Testis (tissue), 3 donors: Measurements from ENCODE around the gene MAP1LC3A. TPM values are rescaled to one million over a fixed set of nuclear protein-coding genes. Genes with fewer than 3 reads are reported as not detected.

ENCODE experiments used
- DNase-seq: peaks from one replicate; pipeline ENCODE4 v3.0.0-alpha.2; 2019
- H3K27ac ChIP-seq, 2 donors: fragments of 200-600 bp; sonication (generic); one replicate each; pipeline ENCODE4 v1.5.1; 2019
- H3K27me3 ChIP-seq: fragments of 200-600 bp; sonication (generic); one replicate; pipeline ENCODE4 v1.5.1; 2019
- H3K36me3 ChIP-seq: fragments of 200-600 bp; sonication (generic); one replicate; pipeline ENCODE4 v1.5.1; 2017; ENCODE audit warnings: low read depth; ENCODE audit errors: missing control alignments
- H3K4me1 ChIP-seq: fragments of 200-600 bp; sonication (generic); one replicate; pipeline ENCODE4 v1.5.1; 2019
- H3K4me3 ChIP-seq, 2 donors: fragments of 200-600 bp; sonication (generic); one replicate each; pipeline ENCODE4 v1.5.1; 2017 to 2019
- H3K9me3 ChIP-seq: fragments of 200-600 bp; sonication (generic); one replicate; pipeline ENCODE4 v1.5.1; 2017
- POLR2A ChIP-seq: fragments of 450-650 bp; IDR thresholded peaks from one replicate; pipeline ENCODE4 v1.6.1; 2017; ENCODE audit warnings: antibody characterized with exemption, mild to moderate bottlenecking, moderate library complexity
- WGBS, 2 donors: methylation state at CpG; one replicate each; pipeline ENCODE4 v1.1.5; 2018; 5-methylcytosine and 5-hydroxymethylcytosine counted together
- intact Hi-C: fragments of 100-400 bp; cut with DNase I; formaldehyde crosslinking; loops from one replicate; pipeline ENCODE4 v1.15.1; 2023; ENCODE audit warnings: low total_unique reads
- polyA plus RNA-seq: library from polyadenylated mRNA; stranded (reverse); fragments of 350-450 nt; fragmentation: Illumina TruSeq; extraction: RNeasy Lipid Tissue Mini Kit (QIAGEN cat#74804); gene quantifications from one replicate; pipeline ENCODE4 v1.2.3, GENCODE V29; 2014; ENCODE audit warnings: low read depth, low replicate concordance; ENCODE audit not compliant: insufficient read depth
- small RNA-seq, 2 donors: library from RNA; depleted of rRNA; stranded (forward); fragments of <200 nt; gene quantifications; one replicate each; pipeline ENCODE3, GENCODE V24; 2016
- total RNA-seq, 2 donors: library from RNA; depleted of rRNA; stranded (reverse); fragments of >200 nt; gene quantifications; one replicate each; pipeline ENCODE4 v1.2.3, GENCODE V29; 2016
- TF ChIP-seq, protein P1 (sequence below), 3 experiments: fragments of 450-650 bp in 2 of 3; fragments of 200-600 bp in 1 of 3; sonication (generic) in 1 of 3; IDR thresholded peaks; one replicate each; pipeline ENCODE4 v1.5.1; 2016 to 2019; ENCODE audit warnings: antibody characterized with exemption in 3 of 3, mild to moderate bottlenecking in 2 of 3, moderate library complexity in 1 of 3

Gene MAP1LC3A
- total and polyA plus RNA-seq, 3 donors from 2014 or later = 62.9 to 104 (median 100.0) TPM

DNA sequence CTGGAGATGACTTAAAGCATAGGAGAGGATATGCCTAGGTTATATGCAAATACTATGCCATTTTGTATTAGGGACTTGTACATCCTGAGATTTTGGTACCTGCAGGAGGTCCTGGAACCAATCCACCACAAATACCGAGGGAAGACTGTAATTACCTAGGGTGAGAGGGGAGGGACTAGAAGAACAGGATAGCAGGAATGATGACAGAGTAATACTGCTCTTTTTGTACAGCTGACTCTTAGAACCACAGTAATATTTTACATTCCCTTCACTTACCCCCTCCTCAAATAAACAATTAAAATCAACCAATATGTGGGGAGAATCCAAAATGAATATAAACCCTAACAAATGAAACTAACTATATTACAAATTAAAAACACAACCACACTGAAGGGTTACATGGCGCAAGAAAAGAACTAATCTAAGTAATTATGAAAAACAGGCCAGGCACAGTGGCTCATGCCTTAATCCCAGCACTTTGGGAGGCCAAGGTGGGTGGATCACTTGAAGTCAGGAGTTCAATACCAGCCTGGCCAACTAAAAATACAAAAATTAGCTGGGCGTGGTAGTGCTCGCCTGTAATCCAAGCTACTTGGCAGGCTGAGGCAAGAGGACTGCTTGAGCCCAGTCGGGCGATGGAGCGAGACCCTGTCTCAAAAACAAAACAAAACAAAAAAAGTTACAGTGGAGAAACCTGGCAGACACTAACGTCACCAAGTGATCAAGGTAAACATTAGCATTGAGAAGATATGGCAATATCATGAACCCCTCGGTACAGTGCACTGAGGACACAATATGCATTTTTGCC lies 37.1 kb downstream of the MAP1LC3A start:
- H3K9me3 ChIP-seq = no peaks in the 10 kb centered on the region
- H3K4me1 ChIP-seq = no peaks in the 10 kb centered on the region
- H3K4me3 ChIP-seq = no peak overlapping the region
- H3K27ac ChIP-seq = no peak overlapping the region
- no peak for DNase-seq
- TF ChIP-seq POLR2A = no peak
- TF ChIP-seq, protein P1, sequence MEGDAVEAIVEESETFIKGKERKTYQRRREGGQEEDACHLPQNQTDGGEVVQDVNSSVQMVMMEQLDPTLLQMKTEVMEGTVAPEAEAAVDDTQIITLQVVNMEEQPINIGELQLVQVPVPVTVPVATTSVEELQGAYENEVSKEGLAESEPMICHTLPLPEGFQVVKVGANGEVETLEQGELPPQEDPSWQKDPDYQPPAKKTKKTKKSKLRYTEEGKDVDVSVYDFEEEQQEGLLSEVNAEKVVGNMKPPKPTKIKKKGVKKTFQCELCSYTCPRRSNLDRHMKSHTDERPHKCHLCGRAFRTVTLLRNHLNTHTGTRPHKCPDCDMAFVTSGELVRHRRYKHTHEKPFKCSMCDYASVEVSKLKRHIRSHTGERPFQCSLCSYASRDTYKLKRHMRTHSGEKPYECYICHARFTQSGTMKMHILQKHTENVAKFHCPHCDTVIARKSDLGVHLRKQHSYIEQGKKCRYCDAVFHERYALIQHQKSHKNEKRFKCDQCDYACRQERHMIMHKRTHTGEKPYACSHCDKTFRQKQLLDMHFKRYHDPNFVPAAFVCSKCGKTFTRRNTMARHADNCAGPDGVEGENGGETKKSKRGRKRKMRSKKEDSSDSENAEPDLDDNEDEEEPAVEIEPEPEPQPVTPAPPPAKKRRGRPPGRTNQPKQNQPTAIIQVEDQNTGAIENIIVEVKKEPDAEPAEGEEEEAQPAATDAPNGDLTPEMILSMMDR (IDR thresholded peaks at IDR 0.05) = no peak
- intact Hi-C loops = no loop called here
- no peaks in the 10 kb centered on the region for H3K27me3 ChIP-seq
- WGBS, 2 donors = 84 to 88% methylated on average over 9 of the region's 9 CpGs
- H3K36me3 ChIP-seq = no peaks in the 10 kb centered on the region

DNA sequence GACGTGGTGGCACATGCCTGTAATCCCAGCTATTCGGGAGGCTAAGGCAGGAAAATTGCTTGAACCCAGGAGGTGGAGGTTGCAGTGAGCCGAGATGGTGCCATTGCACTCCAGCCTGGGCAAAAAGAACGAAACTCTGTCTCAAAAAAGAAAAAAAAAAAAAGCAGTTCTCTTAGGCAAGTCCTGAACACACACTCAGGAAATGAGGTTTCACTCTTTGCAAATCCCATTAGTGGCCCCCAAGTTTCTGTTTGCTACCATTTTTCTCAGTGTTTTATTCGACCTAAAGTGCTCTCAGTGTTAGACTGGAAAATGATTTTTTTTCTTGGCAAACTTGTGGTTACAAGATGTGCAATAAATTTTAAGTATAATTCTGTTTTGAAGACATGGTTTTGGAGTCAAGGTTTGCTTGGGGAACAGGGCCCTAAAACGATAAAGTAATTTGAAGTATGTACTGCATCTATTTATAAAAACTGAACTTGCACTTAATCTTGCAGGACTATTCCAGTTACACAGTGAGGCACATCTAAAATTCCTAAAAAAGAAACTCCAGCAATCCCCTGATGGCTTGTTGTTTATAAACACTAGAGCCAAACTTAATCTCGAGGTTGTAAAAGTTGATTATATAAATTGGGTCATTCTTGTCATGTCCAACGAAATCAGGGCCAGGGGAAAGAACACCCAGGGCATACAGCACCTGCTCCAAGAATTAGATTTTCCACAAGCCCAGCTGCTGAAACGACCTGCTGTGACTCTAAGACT lies 42.6 kb downstream of the MAP1LC3A start:
- no peak for TF ChIP-seq POLR2A
- TF ChIP-seq, protein P1 (IDR thresholded peaks at IDR 0.05) = no peak
- Histone ChIP-seq H3K27ac (peak overlapping the region; percentile 55 to 57), H3K4me3 (no peak overlapping the region), H3K4me1 (peaks cover 6% of the 10 kb centered on the region), H3K36me3 (no peaks in the 10 kb centered on the region), H3K27me3 (no peaks in the 10 kb centered on the region), H3K9me3 (no peaks in the 10 kb centered on the region)
- intact Hi-C loops = no loop called here
- WGBS, 2 donors = 61 to 62% methylated on average over 9 of the region's 9 CpGs
- peak; percentile 43 for DNase-seq

DNA sequence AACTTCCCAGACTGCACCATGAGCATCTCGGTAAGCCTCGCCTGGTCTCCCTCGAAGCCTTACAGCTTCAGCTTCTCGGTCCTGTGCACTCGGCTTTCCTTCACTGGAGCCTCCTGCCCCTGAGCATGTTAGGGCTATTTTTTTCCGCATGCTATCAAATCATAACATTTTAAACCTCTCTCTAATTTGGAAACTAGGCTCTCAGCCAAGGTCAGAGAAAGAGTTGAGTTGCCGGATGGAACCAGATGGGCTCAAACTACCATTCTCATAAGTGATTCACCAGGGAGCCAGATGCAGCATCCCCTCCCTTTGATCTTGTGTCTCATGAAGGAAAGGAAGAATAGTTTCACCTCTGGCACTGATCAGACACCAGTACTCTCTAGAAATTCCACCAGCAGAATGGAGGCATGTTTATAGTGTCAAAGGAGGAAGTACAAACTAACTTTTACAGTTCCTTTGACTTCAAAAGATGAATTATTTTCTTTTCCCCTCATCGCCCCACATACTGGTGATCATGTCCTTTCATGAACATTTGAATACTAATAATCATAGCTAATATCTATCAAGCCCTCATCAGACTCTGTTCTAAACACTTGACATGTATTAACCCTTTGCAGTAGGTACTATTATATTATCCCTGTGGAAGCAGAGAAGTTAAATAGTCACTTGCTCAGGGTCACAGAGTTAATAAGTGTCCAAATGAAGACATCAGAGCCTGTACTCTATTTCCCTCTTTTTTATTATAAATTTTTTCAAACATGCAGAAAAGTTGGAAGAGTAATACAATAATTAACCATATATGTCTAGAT lies 46.7 kb downstream of the MAP1LC3A start:
- no peak for TF ChIP-seq POLR2A
- TF ChIP-seq, protein P1 (IDR thresholded peaks at IDR 0.05) = no peak
- Histone ChIP-seq H3K27ac (peak overlapping the region in 1 of 2 donors; percentile 7), H3K36me3 (no peaks in the 10 kb centered on the region), H3K4me3 (no peak overlapping the region), H3K4me1 (peaks cover 6% of the 10 kb centered on the region), H3K9me3 (no peaks in the 10 kb centered on the region), H3K27me3 (no peaks in the 10 kb centered on the region)
- 47 to 60% methylated on average over 8 of the region's 8 CpGs for WGBS, 2 donors
- intact Hi-C loops = no loop called here
- DNase-seq = no peak

DNA sequence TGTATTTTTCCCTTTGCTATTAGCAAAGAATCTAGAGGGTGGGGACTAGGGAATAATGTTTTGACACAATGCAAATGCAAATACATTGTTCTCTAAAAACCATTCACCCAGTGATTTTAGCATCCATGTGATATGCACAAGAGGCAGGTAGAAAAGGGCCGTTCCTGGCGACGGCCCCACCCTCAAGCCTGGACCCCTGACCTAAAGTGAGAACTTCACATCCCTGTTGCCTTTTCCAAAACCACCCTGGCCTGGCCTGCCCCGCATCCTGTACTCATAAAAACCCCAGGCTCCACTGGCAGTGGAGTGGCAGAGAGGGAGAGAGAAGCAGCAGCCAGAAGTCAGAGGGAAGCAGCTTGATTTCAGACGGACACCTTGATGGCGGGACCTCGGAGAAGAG lies 48.5 kb downstream of the MAP1LC3A start:
- Histone ChIP-seq H3K9me3 (no peaks in the 10 kb centered on the region), H3K27ac (no peak overlapping the region), H3K36me3 (no peaks in the 10 kb centered on the region), H3K4me1 (peaks cover 2% of the 10 kb centered on the region), H3K4me3 (no peak overlapping the region), H3K27me3 (no peaks in the 10 kb centered on the region)
- DNase-seq = no peak
- WGBS, 2 donors = 96 to 98% methylated on average over 7 of the region's 7 CpGs
- intact Hi-C loops = no loop called here
- TF ChIP-seq POLR2A = no peak
- TF ChIP-seq, protein P1 (IDR thresholded peaks at IDR 0.05) = no peak

Small RNA genes lying within 50 kb of the gene (small RNA-seq; reads per million reads assigned to genes)
- 0 reads per million in 2 donors for gene RF00019

Other genes with a start within 250 kb of the MAP1LC3A start
- 100 to 1,000 TPM in 1 of 2 donors, 10 to 100 TPM in 1; 88.1 to 107 TPM for gene ITCH, start 195.4 kb upstream of the MAP1LC3A start, total RNA-seq
- 75.4 TPM for gene ITCH, start 195.4 kb upstream of the MAP1LC3A start, polyA plus RNA-seq
- 100 to 1,000 TPM in 1 of 2 donors, 10 to 100 TPM in 1; 97.6 to 128 TPM for gene DYNLRB1, start 42.3 kb upstream of the MAP1LC3A start, total RNA-seq
- gene DYNLRB1, start 42.3 kb upstream of the MAP1LC3A start, polyA plus RNA-seq = 155 TPM
- gene PIGU, start 118.4 kb downstream of the MAP1LC3A start, total RNA-seq = 10 to 100 TPM; 35.0 to 35.7 TPM
- 48.9 TPM for gene PIGU, start 118.4 kb downstream of the MAP1LC3A start, polyA plus RNA-seq
- gene TP53INP2, start 145.6 kb downstream of the MAP1LC3A start, total RNA-seq = 10 to 100 TPM; 35.3 to 59.9 TPM
- 39.9 TPM for gene TP53INP2, start 145.6 kb downstream of the MAP1LC3A start, polyA plus RNA-seq